Colon (tissue), 2 donors: ENCODE data around the gene C5.

Source experiments
- FAIRE-seq: peaks from 2 replicates; lab custom pipeline; 2012; peaks lifted over from hg19 to GRCh38; lab: Jason Lieb, UNC
- donor health status: control.
- donor health status: control.

The C5 gene

DNA sequence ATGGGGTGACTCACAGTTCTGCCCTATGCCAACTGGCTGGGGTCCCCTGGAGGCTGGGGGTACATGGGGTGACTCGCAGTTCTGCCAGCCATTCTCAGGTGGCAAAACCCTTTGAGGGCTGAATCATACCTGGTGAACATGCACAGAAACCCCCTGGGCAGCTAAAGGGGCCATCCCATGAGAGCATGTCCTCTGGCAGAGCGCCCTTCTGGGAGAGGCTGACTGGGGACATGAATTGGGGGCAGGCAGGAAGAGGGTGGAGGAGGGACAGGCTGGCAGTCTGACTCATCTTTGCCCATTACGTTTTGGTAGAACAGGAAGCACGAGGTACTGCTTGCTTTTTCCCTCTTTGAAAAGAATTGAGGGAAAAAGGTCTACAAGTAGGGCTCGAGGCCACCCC is 140.2 kb downstream of the C5 start:
- FAIRE-seq: no peak

- no peak for FAIRE-seq
These were observed 144.5 kb downstream of the C5 start for GRCh38 chr9:120905315-120906164.

DNA sequence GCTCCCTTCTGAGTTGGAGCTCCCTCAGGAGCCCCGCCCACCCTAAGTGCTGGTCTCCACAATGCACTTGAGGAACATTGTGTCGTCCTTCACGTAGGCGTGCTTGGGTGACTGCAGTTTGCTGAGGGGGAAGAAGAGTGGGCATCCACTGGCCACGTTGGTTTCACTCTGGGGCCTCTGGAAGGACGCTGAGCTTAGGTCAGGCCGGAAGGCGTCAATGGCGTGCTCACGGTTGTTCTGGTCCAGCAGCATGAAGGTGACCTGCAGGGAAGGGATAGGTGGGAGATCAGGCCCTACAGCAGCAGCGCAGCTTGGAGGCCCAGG is 145.1 kb downstream of the C5 start:
- no peak for FAIRE-seq

- no peak for FAIRE-seq
These were observed 145.8 kb downstream of the C5 start for GRCh38 chr9:120904061-120904977.

DNA sequence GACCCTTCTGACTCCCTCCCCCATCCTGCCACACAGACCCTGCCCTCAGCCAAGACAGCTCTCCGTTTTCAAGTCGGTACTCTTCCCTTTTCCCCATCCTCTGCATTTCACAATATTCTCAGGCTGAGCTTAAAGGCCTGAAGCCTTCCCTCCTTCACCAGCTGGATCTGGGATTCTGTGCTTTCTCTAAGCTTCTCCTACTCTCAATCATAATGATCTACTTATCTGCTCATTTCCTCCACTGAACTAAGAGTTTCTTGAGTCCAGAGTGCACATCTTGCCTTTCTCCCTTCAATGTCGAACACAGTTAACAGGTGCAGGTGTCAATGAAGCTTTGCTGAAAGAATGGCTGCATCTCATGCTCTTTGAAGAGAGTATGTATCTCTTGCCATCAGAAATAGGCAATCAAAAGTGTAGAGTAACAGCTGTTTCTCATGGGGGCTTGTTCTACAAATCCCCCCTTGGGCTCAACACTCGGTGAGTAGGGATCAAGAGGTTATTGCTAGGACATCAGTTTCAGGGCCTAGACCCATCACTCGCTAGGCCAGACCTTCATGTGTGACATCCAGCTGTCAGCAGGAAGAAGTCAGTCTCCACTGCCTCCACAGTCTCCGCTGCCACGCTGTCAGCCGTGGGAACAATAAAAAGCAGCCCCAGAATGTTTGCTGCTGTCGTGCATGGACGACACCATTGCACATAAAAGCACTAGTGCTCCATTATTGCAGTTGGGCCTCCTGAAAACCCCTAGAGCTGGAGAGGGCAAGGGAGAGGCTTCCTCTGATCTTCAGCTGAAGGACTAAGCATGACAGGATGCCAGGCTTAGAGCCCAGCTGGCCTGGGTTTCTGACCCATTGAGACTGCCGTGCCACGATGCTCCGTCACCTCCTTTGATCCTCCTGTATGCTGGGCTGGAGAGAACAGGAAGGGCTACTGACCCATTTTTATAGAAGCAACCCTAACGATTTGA is 147.2 kb downstream of the C5 start:
- FAIRE-seq: no peak
